K562 (cell line): ENCODE data around the gene CHD5. TPM values are rescaled to one million over a fixed set of nuclear protein-coding genes. Genes with fewer than 3 reads are reported as not detected.

Experiments
- ATAC-seq: fragments of 200-7000 bp; cut with Tn5 transposase; 3 replicates; pipeline ENCODE4 v1.9.1; 2020; ENCODE audit warnings: moderate library complexity
- BruUV-seq: library from RNA; stranded (reverse); fragments of 400-500 nt; replicated peaks from 2 replicates; lab custom pipeline; 2021; lab: Mats Ljungman, UMichigan
- CTCF ChIA-PET: fragments of 300-600 bp; formaldehyde crosslinking; extraction: SDS; loops from one replicate; lab custom pipeline; 2021; ENCODE audit warnings: low intra/inter-chr PET ratio; lab: Yijun Ruan, JAX
- POLR2A ChIA-PET: fragments of 300-600, 350-650 bp; sonication (Branson Sonifier 250); formaldehyde crosslinking; extraction: SDS; loops from one replicate; lab custom pipeline; 2021; ENCODE audit warnings: antibody characterized with exemption, inconsistent platforms; lab: Yijun Ruan, JAX
- DNase-seq, 4 experiments: peaks; one replicate each; pipeline versions ENCODE4 v3.0.0 to v3.0.0-alpha.2; 2011 to 2018; ENCODE audit warnings: low spot score in 3 of 4, mixed read lengths in 3 of 4; ENCODE audit errors: extremely low read depth in 1 of 4
- FAIRE-seq: peaks from 2 replicates; lab custom pipeline; 2011; peaks lifted over from hg19 to GRCh38; lab: Jason Lieb, UNC
- H2AFZ ChIP-seq: 2 replicates; pipeline ENCODE4 v1.6.0; 2011; ENCODE audit warnings: low read depth, low read length, control low read depth, inconsistent platforms
- H3K27ac ChIP-seq: fragments of 200-600 bp; 3 replicates; pipeline ENCODE4 v1.8.0; 2011; ENCODE audit warnings: low read depth, mild to moderate bottlenecking, control low read depth, inconsistent platforms, low read length, moderate library complexity, mixed read lengths; ENCODE audit errors: extremely low read depth
- H3K27me3 ChIP-seq, 2 experiments: fragments of 300-600 bp in 1 of 2; 2 replicates in 1 of 2; 3 replicates in 1 of 2; pipeline versions ENCODE4 v1.6.0 to v1.8.0; 2011; ENCODE audit warnings: inconsistent platforms in 2 of 2, low read length in 2 of 2, mild to moderate bottlenecking in 1 of 2, mixed read lengths in 1 of 2, moderate library complexity in 1 of 2; ENCODE audit not compliant: control insufficient read depth in 2 of 2, insufficient read depth in 2 of 2
- H3K36me3 ChIP-seq: fragments of 300-600 bp; 3 replicates; pipeline ENCODE4 v1.8.0; 2011; ENCODE audit warnings: mild to moderate bottlenecking, low read length, inconsistent platforms; ENCODE audit not compliant: control insufficient read depth, insufficient read depth
- H3K4me1 ChIP-seq, 2 experiments: fragments of 200-600 bp in 1 of 2; replicated peaks in 1 of 2; 2 replicates in 1 of 2; 3 replicates in 1 of 2; pipeline versions ENCODE4 v1.5.1 to v1.8.0; 2011; ENCODE audit warnings: inconsistent platforms in 2 of 2, low read length in 2 of 2, mild to moderate bottlenecking in 1 of 2, mixed read lengths in 1 of 2, moderate library complexity in 1 of 2; ENCODE audit not compliant: control insufficient read depth in 2 of 2, insufficient read depth in 2 of 2
- H3K4me2 ChIP-seq: 2 replicates; pipeline ENCODE4 v1.6.1; 2011; ENCODE audit warnings: low read length, control low read depth, inconsistent platforms, mixed read lengths; ENCODE audit not compliant: insufficient read depth
- H3K4me3 ChIP-seq: fragments of 200-600 bp; sonication (generic), shearing (Covaris generic); 2 replicates; pipeline ENCODE4 v1.5.1; 2016; ENCODE audit warnings: control low read depth, inconsistent platforms
- H3K79me2 ChIP-seq: fragments of 200-600 bp; 3 replicates; pipeline ENCODE4 v1.8.0; 2011; ENCODE audit warnings: low read length, inconsistent platforms; ENCODE audit not compliant: control insufficient read depth, insufficient read depth
- H3K9ac ChIP-seq, 2 experiments: 2 replicates each; pipeline versions ENCODE4 v1.6.0 to v1.6.1; 2011; ENCODE audit warnings: low read depth in 2 of 2, low read length in 2 of 2, control low read depth in 1 of 2, inconsistent platforms in 1 of 2, mild to moderate bottlenecking in 1 of 2, mixed read lengths in 1 of 2; ENCODE audit not compliant: insufficient read depth in 1 of 2
- H3K9me1 ChIP-seq: one replicate; pipeline ENCODE4 v1.6.0; 2011; ENCODE audit warnings: inconsistent platforms, mild to moderate bottlenecking, low read length, moderate library complexity; ENCODE audit not compliant: control insufficient read depth, insufficient read depth
- H3K9me3 ChIP-seq: replicated peaks from 2 replicates; pipeline ENCODE4 v1.5.1; 2011; ENCODE audit warnings: low read depth, low read length, inconsistent platforms; ENCODE audit not compliant: control insufficient read depth, insufficient read depth
- H4K20me1 ChIP-seq: replicated peaks from 2 replicates; pipeline ENCODE4 v1.6.1; 2011; ENCODE audit warnings: low read length, inconsistent platforms, mixed read lengths; ENCODE audit not compliant: control insufficient read depth, insufficient read depth
- CEBPB ChIP-seq: fragments of 450-650 bp; IDR thresholded peaks from 2 replicates; pipeline ENCODE4 v1.6.1; 2016; ENCODE audit warnings: missing genetic modification characterization, missing compliant biosample characterization
- DMBX1 ChIP-seq: fragments of 250-450 bp; sonication (Bioruptor Pico); IDR thresholded peaks from 2 replicates; pipeline ENCODE4 v1.8.0; 2022; ENCODE audit warnings: inconsistent platforms, mild to moderate bottlenecking, moderate library complexity, borderline replicate concordance
- HMG20B ChIP-seq: fragments of 250-450 bp; sonication (Bioruptor Pico); IDR thresholded peaks from 2 replicates; pipeline ENCODE4 v1.5.0; 2021; ENCODE audit warnings: mild to moderate bottlenecking
- IRF9 ChIP-seq: fragments of 450-650 bp; IDR thresholded peaks from 2 replicates; pipeline ENCODE4 v1.6.1; 2016; ENCODE audit warnings: missing biosample characterization, missing genetic modification characterization
- MTF1 ChIP-seq: fragments of 250-450 bp; sonication (Bioruptor Pico); IDR thresholded peaks from 2 replicates; pipeline ENCODE4 v1.9.0; 2021; ENCODE audit warnings: moderate library complexity, mild to moderate bottlenecking, inconsistent platforms, borderline replicate concordance
- MYC ChIP-seq, 2 experiments: fragments of 250-450 bp in 1 of 2; sonication (Bioruptor Pico) in 1 of 2; IDR thresholded peaks; 2 replicates each; pipeline versions ENCODE4 v1.5.1 to v1.6.1; 2012 to 2021; ENCODE audit warnings: low read depth in 2 of 2, borderline replicate concordance in 1 of 2, improper control_type of control experiment in 1 of 2, low read length in 1 of 2, mild to moderate bottlenecking in 1 of 2, moderate library complexity in 1 of 2
- POLR2G ChIP-seq: fragments of 200-400 bp; formaldehyde crosslinking; IDR thresholded peaks from 2 replicates; pipeline ENCODE4 v1.6.1; 2017; ENCODE audit warnings: low read depth, mild to moderate bottlenecking, antibody characterized with exemption, low read length, moderate library complexity
- RBM17 ChIP-seq: fragments of 200-400 bp; formaldehyde crosslinking; IDR thresholded peaks from 2 replicates; pipeline ENCODE4 v1.6.1; 2017; ENCODE audit warnings: low read depth, mild to moderate bottlenecking, low read length, borderline replicate concordance
- TAF15 ChIP-seq: fragments of 200-400 bp; formaldehyde crosslinking; IDR thresholded peaks from 2 replicates; pipeline ENCODE4 v1.6.1; 2017; ENCODE audit warnings: mild to moderate bottlenecking, low read depth, low read length, moderate library complexity
- TAF7 ChIP-seq: fragments of 450-650 bp; IDR thresholded peaks from 2 replicates; pipeline ENCODE4 v1.6.1; 2016; ENCODE audit warnings: missing genetic modification characterization, missing compliant biosample characterization
- ZNF780A ChIP-seq: fragments of 250-450 bp; sonication (Bioruptor Pico); IDR thresholded peaks from 2 replicates; pipeline ENCODE4 v1.5.0; 2021; ENCODE audit warnings: mild to moderate bottlenecking
- WGBS: fragments of 100-300 bp; shearing (Covaris generic); methylation state at CpG from one replicate; pipeline ENCODE4 v1.1.6; 2016; ENCODE audit warnings: low coverage, mixed read lengths; ENCODE audit not compliant: insufficient coverage; ENCODE audit errors: missing lambda C conversion rate; 5-methylcytosine and 5-hydroxymethylcytosine counted together
- in situ Hi-C: fragments of 300-500 bp; cut with MboI; formaldehyde crosslinking; loops from 4 replicates; pipeline ENCODE4 v1.15.0; 2018; ENCODE audit warnings: inconsistent platforms, mixed read lengths
- intact Hi-C: fragments of 100-400 bp; cut with micrococcal nuclease; formaldehyde crosslinking; loops from 2 replicates; pipeline ENCODE4 v1.14.2; 2022
- polyA plus RNA-seq, 8 experiments: library from polyadenylated mRNA; depleted of rRNA in 4 of 8; stranded (reverse) in 5 of 8; unstranded in 3 of 8; fragments of >200 nt; fragmentation: Nextera tagmentation in 2 of 8; fragmentation: Illumina TruSeq in 1 of 8; extraction: Ambion mirVana in 2 of 8; extraction: Trizol in 1 of 8; gene quantifications; 2 replicates each; pipeline versions ENCODE4 v1.2.1 to v1.2.3, GENCODE V29; 2011 to 2014; ENCODE audit warnings: inconsistent platforms in 1 of 8, missing spikeins in 1 of 8
- total RNA-seq, 7 experiments: library from RNA; depleted of rRNA in 6 of 7; stranded (reverse); fragments of >200 nt in 6 of 7; fragmentation: Illumina TruSeq in 2 of 7; extraction: Trizol in 2 of 7; gene quantifications; 2 replicates each; pipeline versions ENCODE4 v1.2.1 to v1.2.3, GENCODE V29; 2011 to 2021; ENCODE audit warnings: low replicate concordance in 1 of 7
- TF ChIP-seq, protein P1 (sequence below), 3 experiments: fragments of 200-800 bp in 1 of 3; fragments of 250-450 bp in 1 of 3; fragments of 450-650 bp in 1 of 3; sonication (Bioruptor Pico) in 1 of 3; sonication (Bioruptor generic) in 1 of 3; formaldehyde crosslinking in 1 of 3; IDR thresholded peaks; 2 replicates each; pipeline versions ENCODE4 v1.6.1 to v1.8.0; 2016 to 2022; ENCODE audit warnings: mild to moderate bottlenecking in 2 of 3, missing genetic modification characterization in 2 of 3, missing compliant biosample characterization in 1 of 3, moderate library complexity in 1 of 3
- TF ChIP-seq, protein P2 (sequence below): fragments of 200-400 bp; formaldehyde crosslinking; IDR thresholded peaks from 2 replicates; pipeline ENCODE4 v1.6.1; 2017; ENCODE audit warnings: mild to moderate bottlenecking, low read depth, low read length, moderate library complexity

Gene CHD5
- total and polyA plus RNA-seq, 9 of the 15 experiments (the other 6 are each of a cell fraction or from before 2014, with no cell fraction given), result 0.03 to 0.52 (median 0.11) TPM; not detected in 2

DNA sequence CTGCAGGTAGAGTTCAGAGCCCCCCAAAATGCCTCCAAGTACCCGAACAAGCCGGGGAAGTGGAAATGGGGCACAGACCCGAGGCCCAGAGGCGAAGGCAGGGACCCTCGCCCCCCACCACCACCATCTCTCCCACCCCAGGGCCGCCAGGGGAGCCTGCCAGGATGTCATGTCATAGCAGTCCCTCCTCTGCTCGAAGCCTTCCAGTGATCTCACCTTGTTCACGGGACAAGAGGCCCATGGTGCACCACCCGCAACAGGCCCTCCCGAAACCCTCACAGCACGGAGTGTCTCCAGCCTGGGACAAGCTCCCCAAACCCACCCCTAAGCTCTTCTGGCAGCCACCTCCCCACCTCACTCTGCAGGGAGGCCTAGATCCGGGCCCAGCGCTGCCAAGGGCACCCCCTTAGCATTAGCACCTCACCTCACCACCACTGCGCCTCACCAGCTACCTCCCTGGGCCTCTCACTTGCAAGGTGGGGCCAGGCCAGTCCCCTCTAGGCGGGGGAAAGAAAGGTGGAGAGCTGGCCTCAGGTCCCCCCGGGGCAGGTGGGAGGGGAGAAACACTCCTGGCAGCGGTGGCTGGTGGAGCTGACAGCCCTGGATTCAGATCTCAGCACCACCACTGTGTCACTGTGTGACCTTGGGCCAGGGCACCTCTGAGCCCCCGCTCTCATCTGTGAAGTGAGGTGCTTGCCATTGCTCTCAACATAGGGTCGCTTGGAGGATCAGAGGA is 13.3 kb downstream of the CHD5 start:
- peaks cover 52 to 93% of the 10 kb centered on the region in 2 experiments for H3K27me3 ChIP-seq
- peaks cover 57% of the 10 kb centered on the region for H4K20me1 ChIP-seq
- H3K27ac ChIP-seq, result no peak overlapping the region
- POLR2A ChIA-PET, result interaction anchor here (1.5 kb wide), 1 partner anchor 116 kb away, joined by 5 read pairs; no protein-coding TSS in a partner anchor
- peaks cover 0 to 21% of the 10 kb centered on the region in 2 experiments; a peak in 2 of 5 replicates for H3K4me1 ChIP-seq
- in situ Hi-C loops (no loop called here), intact Hi-C loops (no loop called here)
- no peaks in the 10 kb centered on the region for H3K79me2 ChIP-seq
- H3K36me3 ChIP-seq, result no peaks in the 10 kb centered on the region
- ATAC-seq (no peak), FAIRE-seq (no peak), DNase-seq (no peak)
- no peak overlapping the region for H3K9ac ChIP-seq
- 5% methylated on average over 19 of the region's 19 CpGs for WGBS
- no peak overlapping the region for H3K4me2 ChIP-seq
- no TSS peak for BruUV-seq
- no peak overlapping the region for H2AFZ ChIP-seq
- H3K9me3 ChIP-seq, result no peaks in the 10 kb centered on the region
- H3K9me1 ChIP-seq, result peaks cover 3% of the 10 kb centered on the region
- CTCF ChIA-PET, result no interaction called here
- no peak overlapping the region for H3K4me3 ChIP-seq
- no peak for TF ChIP-seq IRF9
- TF ChIP-seq, protein P1, sequence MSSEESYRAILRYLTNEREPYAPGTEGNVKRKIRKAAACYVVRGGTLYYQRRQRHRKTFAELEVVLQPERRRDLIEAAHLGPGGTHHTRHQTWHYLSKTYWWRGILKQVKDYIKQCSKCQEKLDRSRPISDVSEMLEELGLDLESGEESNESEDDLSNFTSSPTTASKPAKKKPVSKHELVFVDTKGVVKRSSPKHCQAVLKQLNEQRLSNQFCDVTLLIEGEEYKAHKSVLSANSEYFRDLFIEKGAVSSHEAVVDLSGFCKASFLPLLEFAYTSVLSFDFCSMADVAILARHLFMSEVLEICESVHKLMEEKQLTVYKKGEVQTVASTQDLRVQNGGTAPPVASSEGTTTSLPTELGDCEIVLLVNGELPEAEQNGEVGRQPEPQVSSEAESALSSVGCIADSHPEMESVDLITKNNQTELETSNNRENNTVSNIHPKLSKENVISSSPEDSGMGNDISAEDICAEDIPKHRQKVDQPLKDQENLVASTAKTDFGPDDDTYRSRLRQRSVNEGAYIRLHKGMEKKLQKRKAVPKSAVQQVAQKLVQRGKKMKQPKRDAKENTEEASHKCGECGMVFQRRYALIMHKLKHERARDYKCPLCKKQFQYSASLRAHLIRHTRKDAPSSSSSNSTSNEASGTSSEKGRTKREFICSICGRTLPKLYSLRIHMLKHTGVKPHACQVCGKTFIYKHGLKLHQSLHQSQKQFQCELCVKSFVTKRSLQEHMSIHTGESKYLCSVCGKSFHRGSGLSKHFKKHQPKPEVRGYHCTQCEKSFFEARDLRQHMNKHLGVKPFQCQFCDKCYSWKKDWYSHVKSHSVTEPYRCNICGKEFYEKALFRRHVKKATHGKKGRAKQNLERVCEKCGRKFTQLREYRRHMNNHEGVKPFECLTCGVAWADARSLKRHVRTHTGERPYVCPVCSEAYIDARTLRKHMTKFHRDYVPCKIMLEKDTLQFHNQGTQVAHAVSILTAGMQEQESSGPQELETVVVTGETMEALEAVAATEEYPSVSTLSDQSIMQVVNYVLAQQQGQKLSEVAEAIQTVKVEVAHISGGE (CRISPR knock-in tag; IDR thresholded peaks at IDR 0.05), result no peak
- TF ChIP-seq HMG20B (CRISPR knock-in tag), result no peak
- TF ChIP-seq, protein P2, sequence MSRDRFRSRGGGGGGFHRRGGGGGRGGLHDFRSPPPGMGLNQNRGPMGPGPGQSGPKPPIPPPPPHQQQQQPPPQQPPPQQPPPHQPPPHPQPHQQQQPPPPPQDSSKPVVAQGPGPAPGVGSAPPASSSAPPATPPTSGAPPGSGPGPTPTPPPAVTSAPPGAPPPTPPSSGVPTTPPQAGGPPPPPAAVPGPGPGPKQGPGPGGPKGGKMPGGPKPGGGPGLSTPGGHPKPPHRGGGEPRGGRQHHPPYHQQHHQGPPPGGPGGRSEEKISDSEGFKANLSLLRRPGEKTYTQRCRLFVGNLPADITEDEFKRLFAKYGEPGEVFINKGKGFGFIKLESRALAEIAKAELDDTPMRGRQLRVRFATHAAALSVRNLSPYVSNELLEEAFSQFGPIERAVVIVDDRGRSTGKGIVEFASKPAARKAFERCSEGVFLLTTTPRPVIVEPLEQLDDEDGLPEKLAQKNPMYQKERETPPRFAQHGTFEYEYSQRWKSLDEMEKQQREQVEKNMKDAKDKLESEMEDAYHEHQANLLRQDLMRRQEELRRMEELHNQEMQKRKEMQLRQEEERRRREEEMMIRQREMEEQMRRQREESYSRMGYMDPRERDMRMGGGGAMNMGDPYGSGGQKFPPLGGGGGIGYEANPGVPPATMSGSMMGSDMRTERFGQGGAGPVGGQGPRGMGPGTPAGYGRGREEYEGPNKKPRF, result no peak
- no peak for TF ChIP-seq MTF1 (CRISPR knock-in tag)
- no peak for TF ChIP-seq DMBX1 (CRISPR knock-in tag)
- TF ChIP-seq CEBPB, result no peak
- no peak for TF ChIP-seq TAF7 (tag)
- TF ChIP-seq MYC (IDR thresholded peaks at IDR 0.05; ENCODE audit: low read depth, low read length), result no peak
- no peak for TF ChIP-seq MYC (CRISPR knock-in tag; IDR thresholded peaks at IDR 0.05; ENCODE audit: borderline replicate concordance, low read depth)
- no peak for TF ChIP-seq TAF15
- no peak for TF ChIP-seq POLR2G
- TF ChIP-seq ZNF780A, result no peak
- no peak for TF ChIP-seq RBM17
